Caco-2 (cell line): ENCODE measurements around the gene SAMD8. TPM values are rescaled to one million over a fixed set of nuclear protein-coding genes. Genes with fewer than 3 reads are reported as not detected.
"Not testable (repeated sequence)": the region's sequence is repeated elsewhere in the genome, so short reads cannot be mapped to it uniquely, and the experiment has no call there.

ENCODE experiments used
- BruUV-seq: library from RNA; stranded (reverse); fragments of 400-500 nt; replicated peaks from 2 replicates; lab custom pipeline; 2021; lab: Mats Ljungman, UMichigan
- CTCF ChIA-PET: fragments of 300-600 bp; sonication (Branson Sonifier 250); formaldehyde crosslinking; loops from one replicate; lab custom pipeline; 2022; ENCODE audit warnings: antibody characterized with exemption; lab: Charles Lee
- POLR2A ChIA-PET: fragments of 300-600 bp; sonication (Branson Sonifier 250); formaldehyde crosslinking; loops from one replicate; lab custom pipeline; 2022; ENCODE audit warnings: antibody characterized with exemption; lab: Charles Lee
- DNase-seq, 2 experiments: peaks; one replicate each; pipeline versions ENCODE4 v3.0.0 to v3.0.0-alpha.2; 2020 to 2022
- H3K27me3 ChIP-seq: replicated peaks from 2 replicates; pipeline ENCODE4 v1.6.0; 2011; ENCODE audit warnings: low read length; ENCODE audit not compliant: control insufficient read depth, insufficient read depth
- H3K36me3 ChIP-seq: 2 replicates; pipeline ENCODE4 v1.5.1; 2011; ENCODE audit warnings: low read length; ENCODE audit not compliant: control insufficient read depth, insufficient read depth
- H3K4me1 ChIP-seq: fragments of 250-450 bp; sonication (Bioruptor Pico); 2 replicates; pipeline ENCODE4 v1.5.1; 2020; ENCODE audit warnings: mild to moderate bottlenecking
- H3K4me3 ChIP-seq: 2 replicates; pipeline ENCODE4 v1.5.1; 2011; ENCODE audit warnings: low read depth, mild to moderate bottlenecking, control low read depth, low read length
- H3K9me3 ChIP-seq: fragments of 250-450 bp; sonication (Bioruptor Pico); 2 replicates; pipeline ENCODE4 v1.5.1; 2020; ENCODE audit warnings: mild to moderate bottlenecking, moderate library complexity
- H3K27ac Mint-ChIP-seq: one replicate; pipeline ENCODE4 v1.8.0; 2022; ENCODE audit warnings: mixed read lengths; ENCODE audit not compliant: unreplicated experiment
- H3K27me3 Mint-ChIP-seq: one replicate; pipeline ENCODE4 v1.8.0; 2022; ENCODE audit warnings: mixed read lengths; ENCODE audit not compliant: insufficient read depth, unreplicated experiment
- H3K36me3 Mint-ChIP-seq: one replicate; pipeline ENCODE4 v1.8.0; 2022; ENCODE audit warnings: mild to moderate bottlenecking, mixed read lengths; ENCODE audit not compliant: insufficient read depth, unreplicated experiment
- H3K4me1 Mint-ChIP-seq: one replicate; pipeline ENCODE4 v1.8.0; 2022; ENCODE audit warnings: low read depth, mixed read lengths; ENCODE audit not compliant: unreplicated experiment
- H3K4me3 Mint-ChIP-seq: one replicate; pipeline ENCODE4 v1.8.0; 2022; ENCODE audit warnings: mild to moderate bottlenecking, moderate library complexity, mixed read lengths; ENCODE audit not compliant: unreplicated experiment
- H3K9me3 Mint-ChIP-seq: one replicate; pipeline ENCODE4 v1.8.0; 2022; ENCODE audit warnings: mixed read lengths; ENCODE audit not compliant: unreplicated experiment
- intact Hi-C: fragments of 100-400 bp; cut with micrococcal nuclease; formaldehyde crosslinking; loops from one replicate; pipeline ENCODE4 v1.10.0; 2022; ENCODE audit not compliant: unreplicated experiment
- total RNA-seq: library from RNA; stranded (reverse); gene quantifications from 2 replicates; pipeline ENCODE4 v1.2.3, GENCODE V29; 2022
- TF ChIP-seq, protein P1 (sequence below), 2 experiments: fragments of 200-600 bp in 1 of 2; IDR thresholded peaks; 1 replicate in 1 of 2; 2 replicates in 1 of 2; pipeline versions ENCODE4 v1.5.1 to v1.8.0; 2011 to 2022; ENCODE audit warnings: antibody characterized with exemption in 1 of 2, control low read depth in 1 of 2, inconsistent platforms in 1 of 2, low read depth in 1 of 2, low read length in 1 of 2, mild to moderate bottlenecking in 1 of 2, moderate library complexity in 1 of 2; ENCODE audit not compliant: insufficient read depth in 1 of 2, severe bottlenecking in 1 of 2, unreplicated experiment in 1 of 2

The SAMD8 gene
- total RNA-seq, 1 experiment from 2014 or later: 25.2 TPM

DNA sequence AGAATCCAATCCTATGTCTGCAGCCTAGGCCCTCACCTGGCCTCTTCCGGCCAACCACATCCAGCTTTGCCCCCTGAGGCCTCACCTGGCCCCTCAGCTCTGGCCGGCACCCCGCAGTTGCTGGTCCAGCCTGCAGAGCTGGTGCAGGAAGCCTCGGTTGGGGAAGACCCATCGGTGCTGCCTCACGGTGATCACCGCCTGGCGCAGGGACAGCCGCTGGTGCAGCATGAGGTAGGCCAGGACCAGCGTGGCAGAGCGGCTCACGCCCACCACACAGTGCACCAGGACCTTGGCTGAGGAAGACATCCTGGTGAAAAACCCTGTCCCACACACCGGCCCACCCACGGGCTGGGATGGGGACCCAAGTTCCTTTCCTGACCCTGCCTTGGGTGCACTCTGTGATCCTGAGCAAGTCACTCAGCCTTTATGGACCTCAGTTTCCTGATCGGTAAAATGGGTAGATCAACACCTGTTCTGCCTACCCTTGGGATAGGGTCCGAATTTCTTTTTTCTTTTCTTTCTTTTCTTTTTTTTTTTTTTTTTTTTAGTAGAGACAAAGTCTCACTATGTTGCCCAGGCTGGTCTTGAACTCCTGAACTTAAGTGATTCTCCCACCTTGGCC, 5.8 kb upstream of the SAMD8 start:
- no peak overlapping the region for H3K4me3 Mint-ChIP-seq
- Histone ChIP-seq H3K9me3 (no peaks in the 10 kb centered on the region), H3K27me3 (no peaks in the 10 kb centered on the region), H3K4me1 (peaks cover 19% of the 10 kb centered on the region), H3K4me3 (no peak overlapping the region), H3K36me3 (no peaks in the 10 kb centered on the region)
- intact Hi-C loops: no loop called here
- H3K36me3 Mint-ChIP-seq: no peaks in the 10 kb centered on the region
- no TSS peak for BruUV-seq
- CTCF ChIA-PET: interaction anchor here (2.1 kb wide), 1 partner anchor 130 kb away, joined by 7 read pairs; the partner anchor contains the start of gene COMTD1
- H3K9me3 Mint-ChIP-seq: no peaks in the 10 kb centered on the region
- no peak overlapping the region for H3K27ac Mint-ChIP-seq
- DNase-seq: no peak
- no peaks in the 10 kb centered on the region for H3K27me3 Mint-ChIP-seq
- POLR2A ChIA-PET: no interaction called here
- peaks cover 21% of the 10 kb centered on the region for H3K4me1 Mint-ChIP-seq
- TF ChIP-seq, protein P1, sequence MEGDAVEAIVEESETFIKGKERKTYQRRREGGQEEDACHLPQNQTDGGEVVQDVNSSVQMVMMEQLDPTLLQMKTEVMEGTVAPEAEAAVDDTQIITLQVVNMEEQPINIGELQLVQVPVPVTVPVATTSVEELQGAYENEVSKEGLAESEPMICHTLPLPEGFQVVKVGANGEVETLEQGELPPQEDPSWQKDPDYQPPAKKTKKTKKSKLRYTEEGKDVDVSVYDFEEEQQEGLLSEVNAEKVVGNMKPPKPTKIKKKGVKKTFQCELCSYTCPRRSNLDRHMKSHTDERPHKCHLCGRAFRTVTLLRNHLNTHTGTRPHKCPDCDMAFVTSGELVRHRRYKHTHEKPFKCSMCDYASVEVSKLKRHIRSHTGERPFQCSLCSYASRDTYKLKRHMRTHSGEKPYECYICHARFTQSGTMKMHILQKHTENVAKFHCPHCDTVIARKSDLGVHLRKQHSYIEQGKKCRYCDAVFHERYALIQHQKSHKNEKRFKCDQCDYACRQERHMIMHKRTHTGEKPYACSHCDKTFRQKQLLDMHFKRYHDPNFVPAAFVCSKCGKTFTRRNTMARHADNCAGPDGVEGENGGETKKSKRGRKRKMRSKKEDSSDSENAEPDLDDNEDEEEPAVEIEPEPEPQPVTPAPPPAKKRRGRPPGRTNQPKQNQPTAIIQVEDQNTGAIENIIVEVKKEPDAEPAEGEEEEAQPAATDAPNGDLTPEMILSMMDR (IDR thresholded peaks at IDR 0.05; ENCODE audit: insufficient read depth in 1 of 2, low read depth in 1 of 2, low read length in 1 of 2, severe bottlenecking in 1 of 2, unreplicated experiment in 1 of 2): no peak

DNA sequence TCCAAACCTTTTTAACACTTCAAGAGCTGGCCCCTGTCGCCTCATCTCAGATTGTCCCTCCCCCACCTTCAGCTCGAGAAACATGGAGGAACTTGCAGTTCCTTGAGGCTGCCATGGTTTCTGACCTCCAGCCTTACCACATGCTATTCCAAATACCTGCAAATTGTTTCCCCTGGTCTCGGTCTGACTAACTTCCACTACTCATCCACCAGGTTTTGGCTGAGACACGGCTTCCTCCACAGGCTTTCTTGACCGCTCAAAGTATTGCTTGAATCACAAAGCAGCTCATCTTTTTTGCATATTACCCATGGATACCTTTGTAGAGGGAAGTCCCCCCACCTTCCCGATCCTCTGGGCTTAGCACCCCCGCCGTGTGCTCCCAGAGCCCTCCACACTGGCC, 5.2 kb upstream of the SAMD8 start:
- no TSS peak for BruUV-seq
- H3K4me3 ChIP-seq: no peak overlapping the region
- peaks cover 18% of the 10 kb centered on the region for H3K4me1 Mint-ChIP-seq
- no peaks in the 10 kb centered on the region for H3K27me3 Mint-ChIP-seq
- DNase-seq: no peak
- ChIA-PET CTCF (interaction anchor here (2.1 kb wide), 1 partner anchor 129 kb away, joined by 7 read pairs; the partner anchor contains the start of gene COMTD1), POLR2A (no interaction called here)
- H3K27me3 ChIP-seq: no peaks in the 10 kb centered on the region
- H3K9me3 ChIP-seq: no peaks in the 10 kb centered on the region
- H3K27ac Mint-ChIP-seq: no peak overlapping the region
- H3K4me3 Mint-ChIP-seq: no peak overlapping the region
- no peaks in the 10 kb centered on the region for H3K36me3 Mint-ChIP-seq
- TF ChIP-seq, protein P1 (IDR thresholded peaks at IDR 0.05; ENCODE audit: insufficient read depth in 1 of 2, low read depth in 1 of 2, low read length in 1 of 2, severe bottlenecking in 1 of 2, unreplicated experiment in 1 of 2): no peak
- no peaks in the 10 kb centered on the region for H3K9me3 Mint-ChIP-seq
- intact Hi-C loops: no loop called here
- H3K4me1 ChIP-seq: peaks cover 21% of the 10 kb centered on the region
- H3K36me3 ChIP-seq: no peaks in the 10 kb centered on the region

DNA sequence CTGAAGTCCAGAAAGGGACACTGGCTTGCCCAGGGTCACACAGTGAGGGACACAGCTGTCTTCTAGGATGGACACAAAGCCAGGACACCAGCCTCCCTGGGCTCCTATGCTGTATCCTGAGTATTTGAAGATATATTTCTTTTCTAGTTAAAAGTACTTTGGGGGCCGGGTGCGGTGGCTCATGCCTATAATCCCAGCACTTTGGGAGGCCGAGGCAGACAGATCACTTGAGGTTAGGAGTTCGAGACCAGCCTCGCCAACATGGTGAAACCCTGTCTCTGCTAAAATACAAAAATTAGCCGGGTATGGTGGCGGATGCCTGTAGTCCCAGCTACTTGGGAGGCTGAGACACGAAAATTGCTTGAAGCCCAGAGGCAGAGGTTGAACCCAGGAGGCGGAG, 4.6 kb upstream of the SAMD8 start:
- H3K4me3 ChIP-seq, H3K27ac Mint-ChIP-seq, H3K36me3 ChIP-seq, POLR2A ChIA-PET, CTCF ChIA-PET, DNase-seq, H3K9me3 ChIP-seq, H3K9me3 Mint-ChIP-seq, intact Hi-C loops, H3K4me3 Mint-ChIP-seq, H3K27me3 ChIP-seq, H3K27me3 Mint-ChIP-seq, BruUV-seq, H3K36me3 Mint-ChIP-seq: not testable (repeated sequence)
- H3K4me1 ChIP-seq: peaks cover 21% of the 10 kb centered on the region
- H3K4me1 Mint-ChIP-seq: peaks cover 18% of the 10 kb centered on the region
